Astrocyte (in vitro differentiated cells and primary cell): ENCODE measurements around the gene KY.

Experiments
- CTCF ChIP-seq: IDR thresholded peaks from 2 replicates; pipeline ENCODE4 v1.5.1; 2011; ENCODE audit warnings: low read depth, mild to moderate bottlenecking, inconsistent platforms, low read length, moderate library complexity; ENCODE audit not compliant: insufficient read depth
- EZH2 ChIP-seq: IDR thresholded peaks from 2 replicates; pipeline ENCODE4 v1.6.1; 2012; ENCODE audit warnings: mild to moderate bottlenecking, low read length, inconsistent platforms; ENCODE audit not compliant: insufficient read depth

- TF ChIP-seq CTCF: no peak
- TF ChIP-seq EZH2: no peak
Measured at GRCh38 chr3:134602440-134602814, 48.4 kb downstream of the KY start.
